Left ventricle myocardium inferior (tissue), 1 donor: Measurements from ENCODE around the gene ASIC5. TPM values are rescaled to one million over a fixed set of nuclear protein-coding genes. Genes with fewer than 3 reads are reported as not detected.
A peak's percentile ranks its signal among the peaks of the same experiment; 100 is the strongest.

Experiments used
- DNase-seq: peaks from one replicate; pipeline ENCODE4 v3.0.0-alpha.2; 2020
- H3K27ac ChIP-seq: fragments of 200-600 bp; replicated peaks from 2 replicates; pipeline ENCODE4 v1.8.0; 2021
- H3K27me3 ChIP-seq: fragments of 200-600 bp; 2 replicates; pipeline ENCODE4 v1.8.0; 2021; ENCODE audit warnings: low read depth
- H3K36me3 ChIP-seq: fragments of 200-600 bp; 2 replicates; pipeline ENCODE4 v1.8.0; 2021
- H3K4me1 ChIP-seq: fragments of 200-600 bp; 2 replicates; pipeline ENCODE4 v1.8.0; 2021
- H3K4me3 ChIP-seq: fragments of 200-600 bp; 2 replicates; pipeline ENCODE4 v1.8.0; 2021; ENCODE audit warnings: mild to moderate bottlenecking, moderate library complexity
- H3K9me3 ChIP-seq: fragments of 200-600 bp; replicated peaks from 2 replicates; pipeline ENCODE4 v1.8.0; 2021
- intact Hi-C: fragments of 100-400 bp; cut with micrococcal nuclease; formaldehyde crosslinking; loops from one replicate; pipeline ENCODE4 v1.11.0; 2022
- total RNA-seq: library from RNA; stranded (reverse); fragmentation: NEBNext Ultra II Directional; extraction: Animal tissue kit (Norgen Biotek cat#: 25700); gene quantifications from one replicate; pipeline ENCODE4 v1.2.1, GENCODE V29; 2021
- TF ChIP-seq, protein P1 (sequence below): fragments of 200-600 bp; IDR thresholded peaks from 2 replicates; pipeline ENCODE4 v1.8.0; 2021; ENCODE audit warnings: antibody characterized with exemption, mild to moderate bottlenecking, borderline replicate concordance
- donor health status: DM: no; HTN: yes; CAD: no; lungs with severe emphysema.

The ASIC5 gene
- total RNA-seq, 1 donor from 2014 or later = not detected

DNA sequence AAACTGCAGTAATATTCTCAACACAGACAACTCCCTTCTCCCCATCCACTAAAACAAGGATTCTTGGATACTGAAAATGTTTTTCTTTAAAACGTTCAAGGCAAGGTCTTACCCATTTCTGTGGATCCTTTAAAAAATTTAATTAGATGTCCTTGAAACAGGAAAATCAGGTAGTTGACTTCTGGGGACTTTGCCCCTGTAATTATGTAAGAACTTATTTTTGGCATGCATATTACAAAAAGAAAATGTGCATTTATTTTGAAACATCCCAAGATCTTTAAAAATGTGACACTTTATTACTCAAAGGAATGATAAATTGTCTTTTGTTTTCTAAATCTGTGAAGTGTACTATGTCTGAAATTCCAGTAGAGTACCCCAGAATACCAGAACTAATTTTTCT, 81.4 kb downstream of the ASIC5 start:
- H3K4me1 ChIP-seq = peaks cover 70% of the 10 kb centered on the region
- no peak overlapping the region for H3K27ac ChIP-seq
- peaks cover 5% of the 10 kb centered on the region for H3K36me3 ChIP-seq
- no peak for DNase-seq
- H3K9me3 ChIP-seq = no peaks in the 10 kb centered on the region
- no peak overlapping the region for H3K4me3 ChIP-seq
- TF ChIP-seq, protein P1, sequence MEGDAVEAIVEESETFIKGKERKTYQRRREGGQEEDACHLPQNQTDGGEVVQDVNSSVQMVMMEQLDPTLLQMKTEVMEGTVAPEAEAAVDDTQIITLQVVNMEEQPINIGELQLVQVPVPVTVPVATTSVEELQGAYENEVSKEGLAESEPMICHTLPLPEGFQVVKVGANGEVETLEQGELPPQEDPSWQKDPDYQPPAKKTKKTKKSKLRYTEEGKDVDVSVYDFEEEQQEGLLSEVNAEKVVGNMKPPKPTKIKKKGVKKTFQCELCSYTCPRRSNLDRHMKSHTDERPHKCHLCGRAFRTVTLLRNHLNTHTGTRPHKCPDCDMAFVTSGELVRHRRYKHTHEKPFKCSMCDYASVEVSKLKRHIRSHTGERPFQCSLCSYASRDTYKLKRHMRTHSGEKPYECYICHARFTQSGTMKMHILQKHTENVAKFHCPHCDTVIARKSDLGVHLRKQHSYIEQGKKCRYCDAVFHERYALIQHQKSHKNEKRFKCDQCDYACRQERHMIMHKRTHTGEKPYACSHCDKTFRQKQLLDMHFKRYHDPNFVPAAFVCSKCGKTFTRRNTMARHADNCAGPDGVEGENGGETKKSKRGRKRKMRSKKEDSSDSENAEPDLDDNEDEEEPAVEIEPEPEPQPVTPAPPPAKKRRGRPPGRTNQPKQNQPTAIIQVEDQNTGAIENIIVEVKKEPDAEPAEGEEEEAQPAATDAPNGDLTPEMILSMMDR = no peak
- H3K27me3 ChIP-seq = no peaks in the 10 kb centered on the region
- intact Hi-C loops = loop anchor here (10.0 kb wide), 1 partner anchor 380 kb away; no protein-coding TSS in a partner anchor

GRCh38 chr4:155781249-155781831, 84.7 kb downstream of the ASIC5 start:
- TF ChIP-seq, protein P1 = no peak
- H3K4me1 ChIP-seq = peaks cover 64% of the 10 kb centered on the region
- peaks cover 12% of the 10 kb centered on the region for H3K36me3 ChIP-seq
- no peak overlapping the region for H3K4me3 ChIP-seq
- H3K27ac ChIP-seq = peak overlapping the region; percentile 10
- no peaks in the 10 kb centered on the region for H3K27me3 ChIP-seq
- intact Hi-C loops = loop anchor here (10.0 kb wide), 1 partner anchor 377 kb away; no protein-coding TSS in a partner anchor
- H3K9me3 ChIP-seq = no peaks in the 10 kb centered on the region
- DNase-seq = no peak

DNA sequence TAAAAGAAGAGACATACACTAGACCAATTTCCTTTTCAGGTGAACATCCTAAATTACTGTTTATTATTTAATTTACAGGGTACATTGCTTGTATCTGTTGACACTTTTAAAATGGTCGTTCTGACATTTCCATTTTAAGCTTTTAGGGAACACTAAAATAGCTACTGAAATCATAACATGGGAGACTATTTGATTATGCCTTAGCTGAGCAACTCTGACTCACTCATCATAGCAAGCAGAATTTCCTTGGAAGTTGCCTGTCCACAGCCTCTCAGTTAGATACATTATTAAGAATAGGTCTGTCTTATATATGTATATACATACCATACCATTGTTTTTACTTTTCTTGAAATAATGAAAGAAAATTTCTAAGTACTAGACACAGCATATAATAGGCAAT, 85.3 kb downstream of the ASIC5 start:
- H3K4me1 ChIP-seq = peaks cover 61% of the 10 kb centered on the region
- no peaks in the 10 kb centered on the region for H3K27me3 ChIP-seq
- intact Hi-C loops = loop anchor here (10.0 kb wide), 1 partner anchor 376 kb away; no protein-coding TSS in a partner anchor
- no peak for DNase-seq
- peaks cover 12% of the 10 kb centered on the region for H3K36me3 ChIP-seq
- H3K27ac ChIP-seq = peak overlapping the region; percentile 10
- no peaks in the 10 kb centered on the region for H3K9me3 ChIP-seq
- H3K4me3 ChIP-seq = no peak overlapping the region
- TF ChIP-seq, protein P1 = no peak

Other genes with a start within 250 kb of the ASIC5 start
- gene GUCY1A1, start 199.4 kb downstream of the ASIC5 start, total RNA-seq = 43.0 TPM
- gene GUCY1B1, start 107.3 kb downstream of the ASIC5 start, total RNA-seq = 12.6 TPM
- not detected for gene TDO2, start 37.4 kb upstream of the ASIC5 start, total RNA-seq
- gene CTSO, start 87.6 kb upstream of the ASIC5 start, total RNA-seq = 5.8 TPM